ENCODE measurements around the gene KCNJ6. TPM values are rescaled to one million over a fixed set of nuclear protein-coding genes. Genes with fewer than 3 reads are reported as not detected.

Gene KCNJ6
- total and polyA plus RNA-seq, 10 of the 15 experiments (the other 5 are each of a cell fraction or from before 2014, with no cell fraction given): 0.03 to 0.07 (median 0.04) TPM; not detected in 7

GRCh38 chr21:37886726-37887299 is 29.4 kb downstream of the KCNJ6 start:
- intact Hi-C loops (cut with micrococcal nuclease; ENCODE audit: unreplicated experiment) (no loop called here), in situ Hi-C loops (cut with MboI) (no loop called here)
- ChIA-PET SMC1A (ENCODE audit: uncharacterized antibody, unreplicated experiment) (interaction anchor here (0.7 kb wide), 1 partner anchor 1771 kb away, joined by 3 read pairs; no protein-coding TSS in a partner anchor), CTCF (no interaction called here), POLR2A (no interaction called here), RAD21 (ENCODE audit: unreplicated experiment) (interaction anchor here (1.1 kb wide), 1 partner anchor 17 kb away, joined by 4 read pairs; no protein-coding TSS in a partner anchor)
- Histone ChIP-seq H2AFZ (ENCODE audit: control insufficient read depth, low read depth, low read length) (no peak overlapping the region), H3K27ac (ENCODE audit: control insufficient read depth, insufficient read depth) (no peak overlapping the region), H3K27me3 (replicated peaks in 1 of 2; ENCODE audit: control insufficient read depth in 2 of 2, insufficient read depth in 2 of 2, low read length in 1 of 2) (no peaks in the 10 kb centered on the region), H4K20me1 (ENCODE audit: control insufficient read depth, insufficient read depth) (no peaks in the 10 kb centered on the region), H3K4me3 (no peak overlapping the region), H3K36me3 (ENCODE audit: control insufficient read depth in 2 of 2, insufficient read depth in 2 of 2, low read length in 1 of 2) (no peaks in the 10 kb centered on the region), H3K9me3 (replicated peaks; ENCODE audit: control insufficient read depth, insufficient read depth, low read length) (no peaks in the 10 kb centered on the region), H3K4me2 (ENCODE audit: control insufficient read depth, insufficient read depth) (no peak overlapping the region), H3K79me2 (ENCODE audit: control insufficient read depth, insufficient read depth, low read length) (no peaks in the 10 kb centered on the region), H3K9ac (ENCODE audit: control insufficient read depth, insufficient read depth, low read length) (no peak overlapping the region), H3K4me1 (ENCODE audit: control insufficient read depth, insufficient read depth, low read length) (no peaks in the 10 kb centered on the region)
- TF ChIP-seq ZNF24 (IDR thresholded peaks at IDR 0.05): no peak
- no peak for TF ChIP-seq SREBF1 (IDR thresholded peaks at IDR 0.05; ENCODE audit: low read length)
- no peak for TF ChIP-seq CBX5 (IDR thresholded peaks at IDR 0.05; ENCODE audit: low read depth)
- no peak for TF ChIP-seq PBX3 (IDR thresholded peaks at IDR 0.05; ENCODE audit: insufficient replicate concordance, low read depth, low read length)
- TF ChIP-seq ATF3 (IDR thresholded peaks at IDR 0.05; ENCODE audit: borderline replicate concordance, extremely low read depth, low read depth, low read length): no peak
- TF ChIP-seq PAX5 (IDR thresholded peaks at IDR 0.05; ENCODE audit: borderline replicate concordance, low read depth, low read length): no peak
- TF ChIP-seq MTA2 (IDR thresholded peaks at IDR 0.05; ENCODE audit: low read depth): no peak
- no peak for TF ChIP-seq SMARCA5 (IDR thresholded peaks at IDR 0.05)
- no peak for TF ChIP-seq JUNB (IDR thresholded peaks at IDR 0.05)
- no peak for TF ChIP-seq STAT1 (conservative IDR thresholded peaks at IDR 0.05)
- TF ChIP-seq CREM (IDR thresholded peaks at IDR 0.05; ENCODE audit: low read depth): no peak
- TF ChIP-seq FOXK2 (IDR thresholded peaks at IDR 0.05): no peak
- no peak for TF ChIP-seq NFYB (IDR thresholded peaks at IDR 0.05; ENCODE audit: insufficient read depth, low read depth, low read length)
- TF ChIP-seq PKNOX1 (IDR thresholded peaks at IDR 0.05): no peak
- no peak for TF ChIP-seq CREB1 (IDR thresholded peaks at IDR 0.05; ENCODE audit: low read depth)
- ATAC-seq: no peak
- 6% methylated on average over 2 of the region's 3 CpGs for WGBS (ENCODE audit: insufficient coverage, insufficient replicate concordance, low lambda C conversion rate, missing lambda C conversion rate)
- no peak for DNase-seq (ENCODE audit: low read depth, low spot score)
- FAIRE-seq: no peak
- no TSS peak for BruUV-seq (replicated peaks)

Data from GM12878 (cell line).